HCT116 (cell line): Measurements from ENCODE around the gene CNTNAP2. TPM values are rescaled to one million over a fixed set of nuclear protein-coding genes. Genes with fewer than 3 reads are reported as not detected.

ENCODE experiments used
- ATAC-seq: fragments of 200-7000 bp; cut with Tn5 transposase; 2 replicates; pipeline ENCODE4 v1.9.1; 2020; ENCODE audit warnings: mild to moderate bottlenecking, moderate library complexity
- BruUV-seq: library from RNA; stranded (reverse); fragments of 400-500 nt; replicated peaks from 2 replicates; lab custom pipeline; 2021; lab: Mats Ljungman, UMichigan
- CTCF ChIA-PET: fragments of 300-600 bp; sonication (Branson Sonifier 250); formaldehyde crosslinking; loops from one replicate; lab custom pipeline; 2021; ENCODE audit warnings: antibody characterized with exemption; lab: Charles Lee
- POLR2A ChIA-PET: fragments of 300-600, 350-600 bp; sonication (Branson Sonifier 250); formaldehyde crosslinking; loops from one replicate; lab custom pipeline; 2021; ENCODE audit warnings: antibody characterized with exemption; lab: Charles Lee
- RAD21 ChIA-PET, 2 experiments: fragments of 300-600 bp; sonication (Branson Sonifier 250); formaldehyde crosslinking; loops; one replicate each; lab custom pipeline; 2023; ENCODE audit warnings: low total read pairs in 2 of 2; ENCODE audit not compliant: uncharacterized antibody in 2 of 2, unreplicated experiment in 2 of 2, low non-redundant PET in 1 of 2; lab: Charles Lee
- DNase-seq: peaks from one replicate; pipeline ENCODE4 v3.0.0-alpha.2; 2010; ENCODE audit warnings: low read depth, low spot score
- H2AFZ ChIP-seq: fragments of 200-600 bp; shearing (Covaris generic), sonication (generic); 2 replicates; pipeline ENCODE4 v1.6.1; 2017; ENCODE audit warnings: low read depth, mixed run types, mixed read lengths, antibody characterized with exemption, low read length; ENCODE audit not compliant: poor library complexity, severe bottlenecking
- H3K27ac ChIP-seq: 2 replicates; pipeline ENCODE4 v1.5.1; 2012; ENCODE audit warnings: low read depth, low read length
- H3K27me3 ChIP-seq: fragments of 200-600 bp; sonication (generic); 2 replicates; pipeline ENCODE4 v1.6.1; 2016; ENCODE audit warnings: mixed run types, low read length, mixed read lengths; ENCODE audit not compliant: insufficient read depth
- H3K36me3 ChIP-seq, 2 experiments: fragments of 200-500 bp in 1 of 2; fragments of 200-600 bp in 1 of 2; sonication (Bioruptor generic) in 1 of 2; sonication (generic) in 1 of 2; 2 replicates each; pipeline versions ENCODE4 v1.5.1 to v1.6.1; 2014 to 2016; ENCODE audit warnings: low read length in 2 of 2, inconsistent platforms in 1 of 2, mixed read lengths in 1 of 2, mixed run types in 1 of 2; ENCODE audit not compliant: insufficient read depth in 2 of 2, control insufficient read depth in 1 of 2
- H3K4me1 ChIP-seq, 2 experiments: fragments of 200-600 bp in 1 of 2; sonication (generic) in 1 of 2; 2 replicates each; pipeline versions ENCODE4 v1.5.1 to v1.6.1; 2012 to 2017; ENCODE audit warnings: low read length in 2 of 2, inconsistent platforms in 1 of 2, mild to moderate bottlenecking in 1 of 2, mixed read lengths in 1 of 2, mixed run types in 1 of 2, moderate library complexity in 1 of 2; ENCODE audit not compliant: insufficient read depth in 2 of 2, control insufficient read depth in 1 of 2
- H3K4me2 ChIP-seq: fragments of 200-600 bp; sonication (generic); 2 replicates; pipeline ENCODE4 v1.6.1; 2017; ENCODE audit warnings: mixed run types, low read length, mixed read lengths
- H3K4me3 ChIP-seq, 2 experiments: fragments of 200-600 bp in 1 of 2; sonication (generic) in 1 of 2; replicated peaks in 1 of 2; 2 replicates each; pipeline ENCODE4 v1.5.1; 2011 to 2016; ENCODE audit warnings: low read length in 2 of 2, control low read depth in 1 of 2, low read depth in 1 of 2, mild to moderate bottlenecking in 1 of 2, mixed read lengths in 1 of 2, mixed run types in 1 of 2
- H3K79me2 ChIP-seq: fragments of 200-600 bp; sonication (generic); 2 replicates; pipeline ENCODE4 v1.6.1; 2017; ENCODE audit warnings: mild to moderate bottlenecking, mixed run types, low read length, moderate library complexity, mixed read lengths; ENCODE audit not compliant: insufficient read depth
- H3K9ac ChIP-seq: fragments of 200-600 bp; sonication (generic); 2 replicates; pipeline ENCODE4 v1.6.1; 2016; ENCODE audit warnings: low read length, mixed read lengths
- H3K9me2 ChIP-seq: fragments of 200-600 bp; sonication (generic), shearing (Covaris generic); 2 replicates; pipeline ENCODE4 v1.6.1; 2017; ENCODE audit warnings: mixed run types, mild to moderate bottlenecking, moderate library complexity; ENCODE audit not compliant: insufficient read depth
- H3K9me3 ChIP-seq, 2 experiments: fragments of 200-500 bp in 1 of 2; fragments of 200-600 bp in 1 of 2; sonication (Bioruptor generic) in 1 of 2; sonication (generic) in 1 of 2; 2 replicates each; pipeline ENCODE4 v1.6.1; 2014 to 2017; ENCODE audit warnings: low read length in 2 of 2, mixed read lengths in 2 of 2, inconsistent platforms in 1 of 2, low read depth in 1 of 2, mild to moderate bottlenecking in 1 of 2, mixed run types in 1 of 2, moderate library complexity in 1 of 2; ENCODE audit not compliant: control insufficient read depth in 1 of 2, insufficient read depth in 1 of 2
- H4K20me1 ChIP-seq: fragments of 200-600 bp; sonication (generic), shearing (Covaris generic); 2 replicates; pipeline ENCODE4 v1.6.1; 2017; ENCODE audit warnings: mixed run types, mild to moderate bottlenecking, moderate library complexity; ENCODE audit not compliant: insufficient read depth
- CEBPB ChIP-seq: IDR thresholded peaks from 2 replicates; pipeline ENCODE4 v1.6.1; 2012; ENCODE audit warnings: low read depth
- EGR1 ChIP-seq: IDR thresholded peaks from 2 replicates; pipeline ENCODE4 v1.6.1; 2012; ENCODE audit warnings: low read depth
- EZH2 ChIP-seq: fragments of 200-600 bp; sonication (generic); IDR thresholded peaks from 2 replicates; pipeline ENCODE4 v1.6.1; 2017; ENCODE audit warnings: antibody characterized with exemption, mixed run types
- EZH2phosphoT487 ChIP-seq: fragments of 200-600 bp; IDR thresholded peaks from 2 replicates; pipeline ENCODE4 v1.6.1; 2018; ENCODE audit warnings: antibody characterized with exemption, borderline replicate concordance
- JUND ChIP-seq: IDR thresholded peaks from 2 replicates; pipeline ENCODE4 v1.6.1; 2012
- POLR2A ChIP-seq: IDR thresholded peaks from 2 replicates; pipeline ENCODE4 v1.7.0; 2011; ENCODE audit warnings: borderline replicate concordance; ENCODE audit not compliant: insufficient read depth, insufficient read length; ENCODE audit errors: extremely low read depth
- POLR2AphosphoS5 ChIP-seq: IDR thresholded peaks from 2 replicates; pipeline ENCODE4 v1.6.1; 2011; ENCODE audit warnings: mild to moderate bottlenecking, low read depth, low read length, moderate library complexity
- RAD21 ChIP-seq: IDR thresholded peaks from 2 replicates; pipeline ENCODE4 v1.6.1; 2012; ENCODE audit warnings: low read depth, mild to moderate bottlenecking
- REST ChIP-seq: IDR thresholded peaks from 2 replicates; pipeline ENCODE4 v1.6.1; 2012; ENCODE audit warnings: low read depth
- SIN3A ChIP-seq: IDR thresholded peaks from 2 replicates; pipeline ENCODE4 v1.6.1; 2012; ENCODE audit warnings: low read depth
- SP1 ChIP-seq: IDR thresholded peaks from 2 replicates; pipeline ENCODE4 v1.6.1; 2012; ENCODE audit warnings: low read depth
- SRF ChIP-seq: IDR thresholded peaks from 2 replicates; pipeline ENCODE4 v1.6.1; 2012; ENCODE audit warnings: low read depth
- TCF7L2 ChIP-seq: IDR thresholded peaks from 2 replicates; pipeline ENCODE4 v1.7.0; 2011; ENCODE audit warnings: borderline replicate concordance, inconsistent platforms; ENCODE audit not compliant: insufficient read depth, insufficient read length; ENCODE audit errors: extremely low read depth
- ZFX ChIP-seq: fragments of 450-650 bp; IDR thresholded peaks from 2 replicates; pipeline ENCODE4 v1.6.1; 2017
- ZNF274 ChIP-seq: fragments of 200-500 bp; sonication (Bioruptor generic); IDR thresholded peaks from 2 replicates; pipeline ENCODE4 v1.6.1; 2014; ENCODE audit warnings: mild to moderate bottlenecking, low read depth, low read length, inconsistent platforms
- intact Hi-C: fragments of 100-400 bp; cut with micrococcal nuclease; formaldehyde crosslinking; loops from 2 replicates; pipeline ENCODE4 v1.10.0; 2022
- total RNA-seq: library from RNA; stranded (reverse); gene quantifications from one replicate; pipeline ENCODE4 v1.2.1, GENCODE V29; 2021; ENCODE audit not compliant: unreplicated experiment
- TF ChIP-seq, protein P1 (sequence below), 3 experiments: fragments of 200-600 bp in 1 of 3; sonication (generic) in 1 of 3; IDR thresholded peaks in 2 of 3; conservative IDR thresholded peaks in 1 of 3; 2 replicates each; pipeline ENCODE4 v1.5.1; 2012 to 2017; ENCODE audit warnings: low read depth in 2 of 3, low read length in 2 of 3, antibody characterized with exemption in 1 of 3, borderline replicate concordance in 1 of 3, control low read depth in 1 of 3, mild to moderate bottlenecking in 1 of 3, mixed read lengths in 1 of 3, mixed run types in 1 of 3, moderate library complexity in 1 of 3; ENCODE audit not compliant: insufficient read depth in 1 of 3
- TF ChIP-seq, protein P2 (sequence below): IDR thresholded peaks from 2 replicates; pipeline ENCODE4 v1.6.1; 2012

Gene CNTNAP2
- total RNA-seq, 1 experiment from 2014 or later = 0.37 TPM

DNA sequence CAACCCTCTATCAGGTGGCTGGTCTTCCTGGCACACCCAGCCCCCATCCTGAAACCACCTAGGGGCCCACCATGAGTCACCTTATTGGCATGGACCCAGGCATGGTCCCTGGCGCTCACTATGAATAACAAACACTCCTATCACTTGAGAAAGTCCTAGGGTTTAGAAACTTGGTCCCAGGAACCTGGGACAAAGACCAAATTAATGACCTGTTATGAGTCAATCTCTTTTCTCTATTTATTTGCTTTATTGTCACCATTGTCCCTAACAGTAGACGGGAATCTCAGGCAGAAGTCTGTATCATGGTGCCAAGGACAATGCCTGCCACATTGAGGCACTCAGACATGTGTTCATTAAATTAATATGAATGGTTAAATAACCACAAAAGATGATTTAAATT lies 1874.3 kb downstream of the CNTNAP2 start:
- Histone ChIP-seq H2AFZ (no peak overlapping the region), H3K27me3 (no peaks in the 10 kb centered on the region), H3K4me1 (no peaks in the 10 kb centered on the region), H3K79me2 (no peaks in the 10 kb centered on the region), H4K20me1 (no peaks in the 10 kb centered on the region), H3K4me3 (no peak overlapping the region), H3K36me3 (no peaks in the 10 kb centered on the region), H3K9me3 (peaks cover 0 to 7% of the 10 kb centered on the region in 2 experiments; a peak in 1 of 4 replicates), H3K4me2 (no peak overlapping the region), H3K27ac (no peak overlapping the region), H3K9me2 (no peaks in the 10 kb centered on the region), H3K9ac (no peak overlapping the region)
- intact Hi-C loops = no loop called here
- no TSS peak for BruUV-seq
- POLR2A ChIA-PET = no interaction called here
- DNase-seq (no peak), ATAC-seq (no peak)
- RAD21 ChIA-PET = no interaction called here
- TF ChIP-seq SIN3A (no peak), EGR1 (no peak), POLR2A (no peak), POLR2AphosphoS5 (no peak), JUND (no peak), RAD21 (no peak)
- CTCF ChIA-PET = no interaction called here

DNA sequence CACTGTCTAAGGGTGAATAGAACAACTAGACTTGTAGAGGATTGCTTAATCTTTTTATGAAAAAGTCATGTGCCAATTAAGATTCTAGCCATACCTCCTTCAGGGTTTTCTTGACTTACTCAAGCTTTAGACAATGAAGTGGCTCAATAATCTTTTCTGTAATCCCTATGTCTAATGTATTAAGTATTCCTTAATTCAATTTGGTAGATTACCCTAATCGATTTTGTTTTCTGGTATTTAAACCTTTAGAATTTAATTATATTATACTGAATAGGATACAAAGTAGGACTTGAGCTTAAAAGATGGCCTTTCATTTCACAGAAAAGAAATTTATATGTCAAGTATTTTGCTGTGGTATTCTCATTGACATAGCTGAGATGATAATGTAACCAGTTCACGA lies 1876.1 kb downstream of the CNTNAP2 start:
- Histone ChIP-seq H3K4me2 (no peak overlapping the region), H4K20me1 (no peaks in the 10 kb centered on the region), H3K79me2 (no peaks in the 10 kb centered on the region), H3K4me1 (no peaks in the 10 kb centered on the region), H3K27ac (no peak overlapping the region), H2AFZ (no peak overlapping the region), H3K27me3 (no peaks in the 10 kb centered on the region), H3K36me3 (no peaks in the 10 kb centered on the region), H3K4me3 (no peak overlapping the region), H3K9me2 (no peaks in the 10 kb centered on the region), H3K9me3 (peaks cover 0 to 4% of the 10 kb centered on the region in 2 experiments; a peak in 1 of 4 replicates), H3K9ac (no peak overlapping the region)
- no TSS peak for BruUV-seq
- intact Hi-C loops = no loop called here
- POLR2A ChIA-PET = no interaction called here
- no peak for DNase-seq
- no peak for ATAC-seq
- CTCF ChIA-PET = no interaction called here
- RAD21 ChIA-PET = no interaction called here
- TF ChIP-seq EZH2 (no peak), EZH2phosphoT487 (no peak), EGR1 (no peak), ZNF274 (no peak), CEBPB (no peak), POLR2A (no peak), ZFX (no peak), SP1 (no peak), SRF (no peak), TCF7L2 (no peak), SIN3A (no peak), POLR2AphosphoS5 (no peak), REST (no peak)
- TF ChIP-seq, protein P1, sequence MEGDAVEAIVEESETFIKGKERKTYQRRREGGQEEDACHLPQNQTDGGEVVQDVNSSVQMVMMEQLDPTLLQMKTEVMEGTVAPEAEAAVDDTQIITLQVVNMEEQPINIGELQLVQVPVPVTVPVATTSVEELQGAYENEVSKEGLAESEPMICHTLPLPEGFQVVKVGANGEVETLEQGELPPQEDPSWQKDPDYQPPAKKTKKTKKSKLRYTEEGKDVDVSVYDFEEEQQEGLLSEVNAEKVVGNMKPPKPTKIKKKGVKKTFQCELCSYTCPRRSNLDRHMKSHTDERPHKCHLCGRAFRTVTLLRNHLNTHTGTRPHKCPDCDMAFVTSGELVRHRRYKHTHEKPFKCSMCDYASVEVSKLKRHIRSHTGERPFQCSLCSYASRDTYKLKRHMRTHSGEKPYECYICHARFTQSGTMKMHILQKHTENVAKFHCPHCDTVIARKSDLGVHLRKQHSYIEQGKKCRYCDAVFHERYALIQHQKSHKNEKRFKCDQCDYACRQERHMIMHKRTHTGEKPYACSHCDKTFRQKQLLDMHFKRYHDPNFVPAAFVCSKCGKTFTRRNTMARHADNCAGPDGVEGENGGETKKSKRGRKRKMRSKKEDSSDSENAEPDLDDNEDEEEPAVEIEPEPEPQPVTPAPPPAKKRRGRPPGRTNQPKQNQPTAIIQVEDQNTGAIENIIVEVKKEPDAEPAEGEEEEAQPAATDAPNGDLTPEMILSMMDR (IDR thresholded peaks at IDR 0.05 in 2 of 3, conservative IDR thresholded peaks at IDR 0.05 in 1 of 3; ENCODE audit: borderline replicate concordance in 1 of 3, insufficient read depth in 1 of 3, low read depth in 2 of 3, low read length in 2 of 3) = no peak
- TF ChIP-seq, protein P2, sequence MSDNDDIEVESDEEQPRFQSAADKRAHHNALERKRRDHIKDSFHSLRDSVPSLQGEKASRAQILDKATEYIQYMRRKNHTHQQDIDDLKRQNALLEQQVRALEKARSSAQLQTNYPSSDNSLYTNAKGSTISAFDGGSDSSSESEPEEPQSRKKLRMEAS = no peak
